Amniotic epithelial cell (primary cell): Measurements from ENCODE around the gene SGMS2.

Source experiments
- DNase-seq: peaks from one replicate; pipeline ENCODE4 v3.0.0-alpha.2; 2010; ENCODE audit warnings: low read depth

SGMS2 gene

DNA sequence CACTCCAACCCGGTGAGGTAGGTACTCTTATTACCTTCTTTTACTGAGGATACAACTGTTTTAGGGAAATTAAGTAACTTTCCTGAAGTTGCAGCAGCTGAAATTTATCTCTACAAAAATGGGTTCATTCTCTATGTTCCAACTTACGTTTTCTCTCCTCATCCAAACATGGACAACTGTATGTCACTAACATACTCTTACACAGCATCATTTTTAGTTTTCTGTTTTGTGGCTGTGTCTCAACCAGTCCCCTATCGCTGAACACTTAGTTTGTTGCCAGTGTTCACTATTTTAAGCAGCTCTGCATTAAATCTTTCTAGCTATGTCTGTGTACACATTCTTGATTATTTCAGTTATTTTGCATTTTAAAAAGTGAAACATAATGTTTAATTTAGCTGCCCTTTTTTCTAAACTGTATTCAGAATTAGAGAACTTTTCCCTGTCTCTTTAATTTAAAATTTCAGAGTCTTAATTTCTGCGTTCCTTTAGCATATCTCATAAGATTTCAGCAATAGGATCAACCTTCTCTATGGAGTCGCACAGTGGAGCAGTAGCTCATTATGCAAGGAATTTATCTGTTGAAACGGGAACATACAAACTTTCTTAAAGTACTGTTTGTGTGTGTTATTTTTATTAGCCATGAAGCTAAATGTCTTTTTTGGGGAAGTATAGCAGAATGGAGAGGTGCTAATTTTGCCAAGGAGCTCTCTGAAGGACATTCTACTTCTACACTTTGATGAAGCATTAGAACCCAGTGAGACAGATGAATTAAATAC lies 3.8 kb downstream of the SGMS2 start:
- DNase-seq, result no peak

DNA sequence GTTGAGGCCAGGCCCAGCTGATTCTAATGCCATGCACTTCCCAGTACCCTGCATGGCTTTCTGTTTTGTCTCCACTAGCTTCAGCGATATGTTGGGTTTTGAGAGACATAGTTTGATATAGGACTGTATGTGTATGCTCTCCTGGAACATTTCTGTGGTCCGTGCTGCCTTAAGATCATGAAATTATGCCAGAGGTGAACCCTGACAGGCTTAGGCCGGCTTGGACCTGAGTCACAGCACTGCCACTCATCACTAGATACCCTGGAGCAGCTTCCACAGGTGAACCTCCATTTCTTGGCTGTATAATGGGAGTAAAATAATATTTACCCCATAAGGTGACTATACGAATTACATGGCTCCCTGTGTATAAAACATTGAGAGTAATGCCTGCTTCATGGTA lies 6.4 kb downstream of the SGMS2 start:
- no peak for DNase-seq

DNA sequence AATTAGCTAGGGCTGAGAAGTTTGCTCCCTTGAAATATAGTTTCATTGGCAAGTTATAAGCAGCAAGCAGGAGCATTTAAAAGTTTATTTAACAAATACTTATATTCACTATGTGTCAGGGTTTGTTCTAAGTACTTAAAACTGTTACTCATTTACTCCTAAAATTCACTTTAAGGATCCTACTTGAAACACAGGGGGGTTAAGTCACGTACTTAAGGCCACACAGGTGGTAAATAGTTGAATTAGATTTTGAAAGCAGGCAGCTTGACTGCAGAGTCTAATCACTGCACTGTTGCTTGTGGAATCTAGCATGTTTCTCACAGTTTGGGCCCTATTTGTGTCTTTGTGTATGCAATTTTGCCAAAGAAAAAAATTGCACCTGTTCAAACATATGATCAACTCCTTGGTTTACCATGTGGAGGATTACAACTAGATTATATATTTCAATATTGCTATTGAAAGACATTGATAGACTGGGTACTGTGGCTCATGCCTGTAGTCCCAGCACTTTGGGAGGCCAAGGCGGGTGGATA lies 7.6 kb downstream of the SGMS2 start:
- DNase-seq, result no peak

DNA sequence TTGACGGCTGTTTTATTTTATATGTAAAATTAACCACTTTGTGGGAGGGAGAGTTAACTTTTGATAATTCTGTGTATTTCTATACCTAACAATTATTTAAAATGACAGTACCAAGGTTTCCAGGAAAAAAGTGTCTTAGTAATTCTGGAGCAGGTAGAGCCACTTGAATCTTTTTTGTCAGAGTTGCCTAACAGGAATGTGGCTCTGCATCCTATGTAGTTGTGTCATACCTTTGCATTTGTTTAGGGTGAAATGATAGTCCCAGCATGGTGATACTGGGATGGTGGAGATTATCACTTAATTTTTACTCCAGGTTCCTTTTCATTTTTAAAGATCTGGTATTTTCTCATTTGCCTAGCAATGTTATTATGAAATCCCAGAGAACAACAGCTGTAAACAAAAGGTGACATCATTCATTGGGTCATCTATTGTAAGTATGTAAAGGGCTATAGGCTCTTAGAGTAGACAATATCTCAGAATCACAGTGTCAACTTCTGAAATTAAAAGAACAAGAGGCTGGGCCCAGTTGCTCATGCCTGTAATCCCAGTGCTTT lies 9.6 kb downstream of the SGMS2 start:
- DNase-seq, result peak; percentile 20

DNA sequence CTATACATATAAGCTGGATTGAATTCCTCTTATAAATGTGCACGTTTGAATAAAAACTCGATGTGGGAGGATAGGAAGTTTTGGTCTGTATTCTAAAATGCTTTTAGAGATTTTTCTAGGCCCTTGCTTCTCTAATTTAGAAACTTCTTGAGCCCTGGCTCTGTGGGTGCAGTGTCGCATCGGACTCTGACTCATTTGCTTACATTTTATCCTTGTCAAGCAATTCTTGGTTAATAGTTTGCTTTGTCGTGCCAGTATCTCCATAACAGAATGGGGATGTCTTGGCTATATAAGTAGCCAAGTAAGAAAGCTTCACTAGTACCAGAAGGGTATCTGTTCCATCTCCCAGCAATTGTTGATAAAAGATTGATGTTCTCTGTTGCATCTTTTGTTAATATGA lies 10.7 kb downstream of the SGMS2 start:
- DNase-seq, result peak; percentile 25

DNA sequence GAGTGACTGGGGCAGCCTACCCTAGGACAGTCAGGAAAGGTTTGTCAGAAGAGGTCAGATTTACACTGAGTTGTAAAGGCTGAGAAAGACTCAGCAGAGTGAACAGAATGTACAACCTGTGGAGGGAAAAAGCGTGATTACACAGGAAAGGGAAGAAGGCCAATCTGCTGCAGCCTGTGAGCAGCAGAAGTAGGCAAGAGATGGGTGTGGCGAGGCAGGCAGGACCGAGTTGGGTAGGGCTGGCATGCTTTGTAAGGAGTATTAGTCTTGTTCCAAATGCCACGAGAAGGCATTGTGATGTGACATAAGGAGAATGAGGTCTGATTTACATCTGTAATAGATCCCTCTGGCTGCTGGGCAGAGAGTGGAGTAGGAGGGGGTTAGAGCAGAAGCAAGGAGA lies 12.6 kb downstream of the SGMS2 start:
- no peak for DNase-seq

DNA sequence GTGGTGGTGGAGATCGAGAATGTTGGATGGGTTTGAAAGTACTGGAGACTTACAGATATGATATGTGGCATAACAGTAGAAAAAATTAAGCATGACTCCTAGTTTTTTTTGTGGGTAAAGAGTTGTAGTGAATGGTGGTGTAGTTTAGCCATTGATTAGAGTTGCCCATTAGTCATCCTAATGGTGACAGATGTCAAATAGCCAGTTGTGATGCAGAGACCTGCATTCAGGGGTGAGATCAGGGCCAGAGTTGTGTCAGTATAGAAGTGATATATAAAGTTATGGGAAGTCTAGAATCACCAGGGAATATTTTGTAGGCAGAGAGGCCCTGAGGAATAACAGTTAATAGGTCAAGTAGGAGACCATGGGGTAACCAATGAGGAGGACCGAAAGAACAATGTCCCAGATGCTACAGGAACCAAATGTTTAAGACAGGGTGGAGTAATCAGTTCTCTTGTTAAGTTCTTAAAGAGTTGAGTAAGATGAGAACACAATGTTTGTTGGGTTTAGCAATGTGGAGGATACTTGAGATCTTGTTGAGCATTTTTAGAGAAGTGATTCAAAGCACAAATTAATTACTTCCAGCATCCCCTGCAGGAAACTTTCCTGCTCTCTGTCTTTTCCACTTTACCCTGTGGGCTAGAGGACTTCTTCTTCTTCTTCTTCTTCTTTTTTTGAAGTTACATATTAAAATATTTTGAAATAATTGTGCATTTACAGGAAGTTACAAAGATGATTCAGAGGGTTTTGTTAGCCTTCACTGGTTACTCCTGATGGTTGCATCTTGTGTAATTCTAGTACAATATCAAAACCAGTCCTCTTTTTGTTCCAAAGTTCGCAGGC lies 13.3 kb downstream of the SGMS2 start:
- DNase-seq, result peak; percentile 66

DNA sequence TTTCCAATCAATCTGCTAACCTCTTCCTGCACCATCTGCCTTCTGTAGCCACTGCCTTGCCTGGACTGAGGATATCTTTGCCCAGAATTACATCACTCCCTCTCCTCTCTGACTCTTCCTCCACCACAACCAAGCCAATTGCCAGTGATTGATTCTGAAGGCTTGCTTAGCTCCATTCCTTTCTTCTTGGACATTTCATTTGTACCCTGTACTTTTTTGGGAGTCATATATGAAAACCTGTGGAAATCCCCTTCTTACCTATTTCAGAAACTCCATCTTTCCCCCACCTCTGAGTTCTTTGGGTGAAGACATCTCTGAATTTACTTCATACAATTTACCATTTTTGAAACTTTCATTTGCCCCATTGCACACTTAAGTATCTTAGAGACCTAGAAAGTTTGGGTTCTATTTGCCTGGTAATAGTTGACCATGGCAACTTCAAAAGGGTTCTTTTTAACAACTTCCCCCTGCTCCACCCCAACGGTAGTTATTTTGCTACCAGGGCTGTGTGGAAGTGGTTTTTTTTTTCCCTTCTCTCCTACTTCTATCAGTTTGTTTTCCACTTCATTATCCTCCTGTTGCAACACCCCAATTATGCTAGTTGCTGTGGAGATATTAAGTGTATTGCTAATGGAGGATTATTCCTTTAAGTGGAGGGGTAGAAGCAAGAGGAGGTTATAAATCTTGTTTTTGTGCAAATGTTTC lies 14.3 kb downstream of the SGMS2 start:
- peak; percentile 68 for DNase-seq

DNA sequence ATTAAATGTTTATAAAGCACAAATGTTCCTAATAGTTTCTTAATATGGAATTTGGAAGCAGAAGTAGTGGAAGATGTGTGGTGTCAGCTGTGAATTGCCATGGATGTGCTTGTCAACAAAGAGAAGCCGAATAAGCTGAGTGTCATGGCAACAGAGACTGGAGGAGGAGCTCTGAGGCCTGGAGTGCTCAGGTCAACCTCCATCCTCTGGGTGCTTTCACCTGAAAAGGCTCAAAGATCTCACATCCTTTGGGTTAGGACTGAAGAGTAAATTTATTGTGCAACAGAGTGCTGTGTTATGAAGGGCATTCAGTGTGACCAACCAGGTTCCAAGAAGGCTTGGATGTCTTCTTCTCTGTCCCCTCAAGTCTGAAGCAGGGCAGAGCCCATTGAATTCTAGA lies 18.7 kb downstream of the SGMS2 start:
- no peak for DNase-seq

DNA sequence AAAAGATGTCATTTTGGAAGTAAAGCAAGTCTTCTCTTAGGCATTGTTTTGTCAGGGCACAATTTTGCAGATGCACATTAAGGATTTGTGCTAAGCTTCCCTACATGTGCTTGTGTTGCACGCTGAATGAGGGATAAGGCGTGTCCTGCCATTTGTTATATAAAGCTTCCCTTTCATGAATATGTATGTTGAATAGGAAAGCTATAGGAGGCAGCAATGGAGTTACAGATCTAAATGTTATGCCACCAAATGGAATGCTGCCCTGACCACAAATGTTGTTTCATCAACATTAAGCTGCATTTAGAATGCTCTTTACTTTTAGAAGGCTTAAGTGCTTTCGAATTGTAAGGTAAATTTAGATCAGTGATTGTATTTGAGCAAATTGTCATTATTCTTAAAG lies 20.9 kb downstream of the SGMS2 start:
- peak; percentile 31 for DNase-seq

DNA sequence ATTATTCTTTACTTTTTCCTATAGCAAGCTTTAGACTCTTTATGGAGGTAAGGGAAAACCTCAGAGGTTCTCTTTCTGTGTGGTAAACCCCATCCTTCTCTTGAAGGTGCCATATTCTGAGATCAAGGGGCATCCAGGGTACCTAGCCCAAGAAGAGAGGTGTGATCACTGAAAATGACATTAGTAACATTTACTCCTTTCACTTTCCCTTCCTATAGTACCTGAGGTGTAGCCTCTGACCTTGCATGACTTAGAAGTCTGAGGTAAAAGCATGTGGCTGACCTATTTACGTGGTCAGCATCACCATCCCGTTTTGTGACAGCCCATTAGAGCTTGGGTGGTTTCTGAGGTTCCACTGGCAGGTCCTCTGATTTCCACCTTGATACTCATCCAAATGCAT lies 25.7 kb downstream of the SGMS2 start:
- DNase-seq, result no peak

DNA sequence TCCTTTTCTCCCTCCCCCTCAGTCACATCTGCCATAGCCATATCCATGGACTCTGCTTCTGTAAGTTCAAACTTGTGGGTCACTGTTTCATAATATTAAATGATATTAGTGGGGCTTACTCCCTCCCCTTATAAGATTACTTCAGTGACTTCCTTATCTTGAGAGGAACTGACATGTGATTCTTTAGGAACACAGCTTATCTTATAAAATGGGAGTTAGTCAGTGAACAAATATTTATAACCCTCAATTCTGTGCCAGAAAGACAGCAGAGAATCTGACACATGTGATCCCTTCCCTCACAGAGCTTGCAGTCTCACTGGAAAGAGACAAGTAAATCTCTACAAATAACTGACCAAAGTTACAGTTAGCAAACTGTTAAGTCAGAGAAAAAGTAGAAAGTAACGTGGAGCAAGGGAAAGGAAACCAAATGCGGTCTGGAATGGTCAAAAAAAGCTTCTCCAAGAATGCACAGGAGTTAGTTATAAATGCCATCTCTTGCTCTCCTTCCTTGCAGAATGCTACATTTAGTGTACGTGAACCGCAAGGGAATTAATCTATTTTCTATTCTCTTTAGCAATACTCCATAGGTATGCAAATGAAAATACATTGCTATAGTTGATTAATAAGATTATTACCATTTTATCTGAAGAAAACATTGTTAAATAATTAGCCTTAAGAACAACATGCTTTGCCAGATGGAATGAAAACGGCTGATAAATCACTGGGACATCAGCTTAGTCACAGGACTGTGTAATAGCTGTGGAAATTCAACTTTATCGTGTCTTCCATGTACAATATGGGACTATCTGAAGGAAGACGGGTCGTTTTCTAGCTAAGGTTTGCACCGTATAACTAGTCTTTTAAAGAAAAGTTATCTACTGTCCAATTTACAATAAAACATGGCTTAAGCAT lies 29.0 kb downstream of the SGMS2 start:
- peak; percentile 96 for DNase-seq

DNA sequence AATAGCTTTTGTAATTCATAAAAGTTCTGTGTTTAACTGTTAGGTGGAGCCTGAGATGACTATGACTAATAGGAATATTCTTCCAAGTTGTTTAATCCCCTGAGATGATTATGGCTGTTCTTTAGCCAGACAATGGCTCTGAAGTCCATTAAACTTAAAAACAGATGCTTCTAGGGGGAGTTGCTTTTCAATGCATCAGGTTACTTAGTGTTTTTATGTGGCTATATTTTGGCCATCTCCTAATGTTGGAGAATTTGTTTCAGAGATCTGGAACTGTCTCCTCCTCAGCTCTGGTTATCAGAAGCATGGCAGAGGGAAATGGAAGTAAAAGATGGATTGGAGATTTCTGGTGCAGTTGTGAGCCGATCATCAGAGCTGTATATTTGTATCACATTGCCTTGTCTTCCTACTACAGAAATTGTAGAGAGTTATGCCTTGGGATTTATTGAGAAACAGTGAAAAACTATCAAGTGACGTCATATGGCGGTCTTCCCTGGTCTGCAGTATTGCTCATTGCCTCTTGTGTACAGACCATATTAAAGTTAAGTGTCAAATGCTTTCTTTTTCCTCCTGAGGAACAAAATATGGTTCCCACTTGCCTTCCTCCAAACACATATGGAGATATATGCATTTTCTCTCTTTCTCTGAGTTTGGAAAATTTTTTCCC lies 29.8 kb downstream of the SGMS2 start:
- DNase-seq, result peak; percentile 76

DNA sequence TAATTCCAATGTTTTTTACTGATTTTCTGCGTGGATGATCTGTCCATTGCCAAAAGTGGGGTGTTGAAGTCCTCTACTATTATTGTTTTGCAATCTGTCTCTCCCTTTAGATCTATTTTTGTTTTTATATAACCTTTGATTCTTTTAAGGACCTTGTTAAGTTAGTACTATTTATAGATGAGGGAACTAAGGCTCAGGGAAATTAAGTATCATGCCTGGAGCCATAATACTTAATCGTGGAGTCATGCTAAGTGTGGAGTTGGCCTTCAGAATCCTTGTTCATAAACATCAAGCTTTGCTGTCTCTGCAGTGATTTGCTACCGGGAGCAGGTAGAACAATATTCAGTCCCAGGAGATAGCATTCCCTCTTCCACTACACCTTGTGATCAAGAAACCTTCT lies 31.0 kb downstream of the SGMS2 start:
- no peak for DNase-seq

DNA sequence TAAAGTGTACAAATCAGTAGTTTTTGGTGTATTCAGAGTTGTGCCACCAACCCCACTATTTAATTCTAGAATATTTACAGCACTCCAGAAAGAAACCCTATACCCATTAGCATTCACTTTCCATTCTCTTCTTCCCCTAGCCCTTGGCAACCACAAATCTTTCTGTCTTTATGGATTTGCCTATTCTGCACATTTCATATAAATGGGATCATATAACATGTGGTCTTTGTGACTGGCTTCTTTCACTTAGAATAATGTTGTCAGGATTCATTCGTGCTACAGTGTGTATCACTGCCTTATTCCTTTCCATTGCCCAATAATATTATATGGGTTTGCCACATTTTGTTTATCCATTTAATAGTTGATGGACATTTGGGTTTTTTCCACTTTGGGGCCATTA lies 32.2 kb downstream of the SGMS2 start:
- no peak for DNase-seq

DNA sequence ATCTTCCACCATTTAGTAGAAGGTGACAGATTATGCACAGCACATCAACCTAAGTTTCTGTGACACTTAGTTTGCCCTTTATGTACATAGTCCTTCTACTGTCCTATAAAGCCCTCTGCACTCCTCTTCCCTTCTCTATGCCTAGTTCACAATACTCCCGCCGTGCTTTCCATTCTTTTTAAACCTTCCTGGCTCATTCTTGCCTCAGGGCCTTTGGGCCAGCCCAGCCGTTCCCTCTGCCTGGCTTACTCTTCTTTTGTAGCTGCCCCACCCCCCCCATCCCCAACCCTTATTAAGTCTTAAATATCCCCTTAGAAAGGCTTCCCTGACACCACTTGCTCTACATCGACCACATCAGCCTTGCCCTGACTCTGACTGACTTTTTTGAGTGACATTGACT lies 33.0 kb downstream of the SGMS2 start:
- DNase-seq, result no peak

DNA sequence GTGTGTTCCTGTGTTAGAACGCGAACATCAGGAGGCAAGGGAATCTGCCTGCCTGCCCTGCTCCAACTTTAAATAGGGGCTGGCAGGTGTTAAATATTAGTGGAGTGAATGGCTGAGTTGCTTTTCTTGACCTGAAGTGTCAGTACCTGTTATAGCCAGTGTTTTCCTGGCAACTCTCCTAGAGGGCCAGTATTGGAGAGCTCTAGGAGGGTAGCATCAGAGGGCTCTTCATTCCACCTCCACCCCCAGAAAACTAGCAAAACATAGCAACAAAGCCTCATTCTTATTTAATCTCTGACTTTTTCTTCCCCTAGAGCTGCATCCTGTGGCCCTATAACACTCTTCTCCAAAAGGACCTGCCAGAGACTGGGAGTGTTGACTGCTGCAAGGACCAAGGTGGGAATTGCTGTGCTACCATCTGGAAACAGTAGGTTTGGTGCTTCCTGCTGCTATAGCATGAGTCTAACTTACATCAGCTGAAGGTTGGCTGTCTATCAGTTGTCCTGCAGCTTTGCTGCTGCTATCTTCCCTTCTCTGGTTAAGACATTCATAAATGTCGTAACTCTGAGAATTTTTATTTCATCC lies 33.5 kb downstream of the SGMS2 start:
- no peak for DNase-seq

DNA sequence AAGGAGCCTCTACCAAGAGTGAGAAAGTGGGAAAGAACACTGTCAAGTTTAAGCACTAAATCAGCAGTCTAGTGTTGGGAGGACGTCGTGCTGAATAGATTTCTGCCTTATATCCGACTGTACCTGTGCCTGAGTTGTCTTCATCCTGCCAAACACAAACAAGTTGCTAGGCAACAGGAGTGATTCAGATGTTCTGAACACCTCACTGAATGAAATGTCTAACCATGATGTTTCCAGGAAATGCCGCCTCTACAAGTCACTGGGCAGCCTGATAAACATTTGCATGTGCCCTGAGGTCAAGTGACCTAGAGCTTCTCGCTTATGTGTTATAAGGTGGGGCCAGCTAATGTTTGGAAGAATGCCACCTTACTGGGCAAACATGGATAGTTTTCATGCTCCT lies 37.9 kb downstream of the SGMS2 start:
- peak; percentile 94 for DNase-seq

DNA sequence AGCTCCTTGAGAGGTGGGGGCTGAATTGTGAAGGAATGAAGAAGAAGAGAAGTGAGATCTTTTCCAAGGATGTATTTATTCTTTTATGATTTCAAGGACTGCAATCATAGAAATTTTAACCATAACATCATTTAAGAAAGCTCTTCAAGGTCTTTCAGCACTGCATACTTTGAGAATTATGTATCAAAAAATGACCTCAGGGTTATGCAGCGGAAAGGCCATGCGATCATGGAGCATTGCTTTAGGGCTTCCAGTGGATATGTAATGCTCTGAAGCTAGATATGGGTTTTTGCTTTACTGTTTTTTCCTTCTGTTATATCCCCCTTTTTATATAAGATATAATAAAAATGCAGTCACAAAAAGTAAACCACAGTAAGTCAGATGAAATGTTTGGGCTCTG lies 38.7 kb downstream of the SGMS2 start:
- DNase-seq, result peak; percentile 71

DNA sequence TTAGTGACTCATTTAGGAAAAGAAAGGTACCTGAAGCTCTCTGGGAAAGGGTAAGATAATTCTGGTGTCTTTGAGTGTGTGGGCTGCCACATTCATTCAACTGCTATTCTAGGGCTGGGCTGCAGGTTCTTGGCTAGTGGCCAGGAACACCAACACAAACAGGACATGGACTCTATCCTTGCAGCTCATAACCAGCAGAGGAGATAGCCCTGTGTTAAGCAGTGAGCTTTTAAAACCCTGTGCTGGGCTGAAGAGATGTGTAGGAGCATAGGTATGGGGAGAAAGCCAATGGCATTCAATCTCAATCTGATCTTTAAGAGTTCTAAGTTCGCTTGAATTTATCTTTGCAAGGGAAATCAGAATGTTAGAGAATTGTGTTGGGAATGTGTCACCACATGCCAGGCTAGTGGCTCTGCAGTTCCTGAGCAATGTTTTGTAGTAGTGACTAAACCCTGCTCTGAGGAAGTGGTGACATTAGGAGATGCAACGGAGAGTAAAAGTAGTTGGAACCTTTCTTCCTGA lies 39.2 kb downstream of the SGMS2 start:
- peak; percentile 51 for DNase-seq
